Stimulated activated CD4-positive, alpha-beta T cell treated with anti-CD3 and anti-CD28 coated beads, Interleukin-12 subunit alpha, Interleukin-12 subunit beta, amount 100 ng/mL, for 48 hours (primary cell): ENCODE results near the gene MBL2.

ENCODE experiments used
- DNase-seq, 3 donors: peaks; one replicate each; pipeline ENCODE4 v3.0.0-alpha.2; 2020; ENCODE audit warnings: low read depth in 2 of 3, low spot score in 1 of 3

Gene MBL2

GRCh38 chr10:52772623-52773022 lies at the start of gene MBL2:
MBL2 (minus strand) TSS chr10:52772784; CDS start chr10:52771635, 1,149 bp downstream.
- no peak for DNase-seq

- no peak for DNase-seq
Observed at GRCh38 chr10:52820309-52820708, 47.7 kb upstream of the MBL2 start.

- DNase-seq = peak in 1 of 3 donors; percentile 3
Observed at GRCh38 chr10:52818019-52818418, 45.4 kb upstream of the MBL2 start.

GRCh38 chr10:52814506-52814905 lies 41.9 kb upstream of the MBL2 start:
- DNase-seq = no peak

- no peak for DNase-seq
Observed at GRCh38 chr10:52811776-52812175, 39.2 kb upstream of the MBL2 start.

DNA sequence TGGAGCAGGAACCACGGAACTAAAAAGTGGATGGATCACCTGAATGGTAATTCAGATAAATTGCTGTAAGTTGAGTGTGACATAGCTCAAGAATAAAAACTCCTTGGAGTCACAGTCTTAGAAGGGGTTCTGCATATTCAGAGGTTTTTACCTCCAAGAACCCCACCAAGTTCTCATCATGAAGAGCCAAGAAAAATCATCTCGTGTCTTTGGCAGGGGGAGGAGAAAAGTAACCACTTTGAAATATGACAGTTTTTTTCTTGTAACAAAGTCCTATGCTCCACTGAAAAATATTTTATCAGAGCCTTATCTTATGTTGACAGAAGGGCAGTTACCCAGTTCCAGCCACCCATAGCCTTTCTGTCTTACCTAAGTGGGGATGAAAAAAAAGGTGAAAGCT lies 38.2 kb upstream of the MBL2 start:
- DNase-seq = no peak

DNA sequence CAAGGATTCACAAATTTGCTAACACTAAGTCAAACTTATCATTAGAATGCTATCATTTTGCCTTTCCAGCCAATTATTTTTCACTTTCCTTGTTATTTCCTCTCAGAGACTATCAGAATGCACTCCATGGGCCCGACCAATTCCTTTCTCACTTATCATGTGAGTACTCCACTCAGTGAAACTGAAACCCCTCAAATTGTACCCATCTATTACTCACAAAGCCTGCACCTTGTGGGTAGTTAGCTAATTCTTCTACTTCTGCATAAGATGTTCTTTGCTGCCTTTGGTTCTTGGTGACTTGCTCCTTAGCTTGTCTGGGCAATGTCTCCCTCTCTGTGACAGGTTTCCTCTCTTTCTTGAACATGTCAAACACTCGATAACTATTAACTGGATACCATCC lies 35.2 kb upstream of the MBL2 start:
- DNase-seq = no peak

GRCh38 chr10:52805414-52806285 lies 33.1 kb upstream of the MBL2 start:
- DNase-seq = no peak

GRCh38 chr10:52801947-52802346 lies 29.4 kb upstream of the MBL2 start:
- no peak for DNase-seq

DNA sequence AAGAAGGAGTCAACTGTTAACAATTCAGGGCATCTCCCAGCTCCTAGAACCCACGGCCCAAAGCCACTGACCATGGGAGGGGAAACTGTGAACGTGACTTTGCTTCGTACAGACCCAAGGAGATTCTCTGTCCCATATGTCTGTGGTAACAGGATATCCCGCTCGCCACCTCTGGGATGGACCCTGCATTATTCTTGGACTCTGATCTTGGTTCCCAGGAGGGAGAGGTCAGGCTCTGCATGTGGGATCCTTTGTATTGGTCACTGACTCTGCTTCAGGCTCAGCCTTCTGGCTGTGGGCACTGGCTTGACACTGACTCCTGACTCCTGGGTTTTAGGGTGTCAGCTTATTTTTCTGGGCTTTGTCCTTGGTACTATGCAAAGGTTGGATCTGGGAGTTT lies 13.5 kb upstream of the MBL2 start:
- DNase-seq = no peak

GRCh38 chr10:52785418-52785817 lies 12.8 kb upstream of the MBL2 start:
- no peak for DNase-seq

DNA sequence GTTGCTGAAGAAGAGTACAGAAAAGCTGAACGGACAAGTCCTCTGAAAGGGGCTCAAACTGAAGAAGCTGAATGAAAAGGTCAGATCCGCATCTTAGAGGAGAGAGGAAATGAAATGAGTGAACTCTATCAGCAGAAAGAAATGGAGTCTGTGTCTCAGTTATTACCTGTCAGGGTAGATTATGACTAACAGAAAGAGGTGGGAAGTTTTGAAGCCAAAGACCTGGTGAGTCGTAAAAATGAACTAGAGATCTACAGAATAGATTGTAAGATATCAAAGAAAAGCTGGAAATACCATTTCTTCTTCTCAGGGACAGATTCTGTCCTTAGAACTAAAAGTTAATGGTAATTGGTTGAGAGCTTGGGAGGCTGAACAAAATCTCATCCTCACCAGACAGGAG lies 11.1 kb upstream of the MBL2 start:
- DNase-seq = no peak

DNA sequence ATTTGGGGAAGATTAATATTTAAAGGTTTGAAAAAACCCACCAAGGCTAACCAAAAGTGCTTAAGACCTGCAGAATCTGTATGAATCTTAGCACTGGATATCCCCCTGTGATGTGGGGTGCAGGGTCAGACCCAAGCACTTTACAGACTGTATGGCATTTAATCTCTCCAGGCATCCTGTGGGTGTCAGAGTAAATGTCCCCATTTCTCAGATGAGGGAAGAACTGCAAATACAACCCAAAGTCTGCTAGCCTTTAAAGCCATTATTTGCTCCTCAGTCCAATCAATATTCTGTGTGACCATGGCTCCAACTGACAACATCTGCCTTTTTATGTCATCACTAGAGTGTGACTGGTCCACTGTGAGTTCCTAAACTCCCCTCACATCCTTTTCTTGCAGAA lies 10.0 kb upstream of the MBL2 start:
- DNase-seq = no peak

DNA sequence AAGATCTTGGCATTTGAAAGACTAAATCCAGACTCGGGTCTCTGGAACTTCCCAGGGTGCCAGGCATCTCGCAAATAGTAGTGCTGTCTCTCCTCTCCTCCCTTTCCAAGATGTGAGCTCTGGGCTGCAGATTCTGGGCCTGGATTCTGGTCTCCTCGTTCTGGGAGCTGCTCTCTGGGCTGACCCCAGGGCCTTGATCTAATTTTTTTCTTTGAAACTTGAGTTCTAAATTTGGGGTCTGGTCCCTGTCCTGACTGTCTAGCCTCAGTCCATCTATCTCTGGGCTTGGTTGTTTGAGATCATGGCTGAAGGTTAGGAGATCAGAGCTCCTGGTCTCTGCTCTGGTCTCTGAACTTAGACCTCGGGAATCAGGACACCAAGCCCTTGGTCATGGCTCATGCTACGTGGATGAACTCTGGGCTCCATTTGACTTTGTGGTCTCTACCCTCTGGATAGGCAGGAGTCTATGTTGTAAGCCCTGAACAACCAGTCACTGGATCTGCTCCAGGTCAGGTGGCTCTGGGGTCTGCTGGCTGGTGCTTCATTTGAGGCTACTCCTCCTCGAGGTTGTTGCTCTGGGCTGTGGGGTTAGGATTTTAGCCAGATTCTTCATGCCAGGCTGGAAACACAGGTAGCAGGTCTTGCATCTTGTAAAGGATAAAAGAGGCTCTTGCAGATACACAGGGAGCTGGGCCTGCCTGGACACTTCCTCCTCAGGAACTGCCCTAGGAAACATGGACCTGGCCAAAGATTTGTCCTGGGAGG lies 8.0 kb upstream of the MBL2 start:
- DNase-seq = no peak

DNA sequence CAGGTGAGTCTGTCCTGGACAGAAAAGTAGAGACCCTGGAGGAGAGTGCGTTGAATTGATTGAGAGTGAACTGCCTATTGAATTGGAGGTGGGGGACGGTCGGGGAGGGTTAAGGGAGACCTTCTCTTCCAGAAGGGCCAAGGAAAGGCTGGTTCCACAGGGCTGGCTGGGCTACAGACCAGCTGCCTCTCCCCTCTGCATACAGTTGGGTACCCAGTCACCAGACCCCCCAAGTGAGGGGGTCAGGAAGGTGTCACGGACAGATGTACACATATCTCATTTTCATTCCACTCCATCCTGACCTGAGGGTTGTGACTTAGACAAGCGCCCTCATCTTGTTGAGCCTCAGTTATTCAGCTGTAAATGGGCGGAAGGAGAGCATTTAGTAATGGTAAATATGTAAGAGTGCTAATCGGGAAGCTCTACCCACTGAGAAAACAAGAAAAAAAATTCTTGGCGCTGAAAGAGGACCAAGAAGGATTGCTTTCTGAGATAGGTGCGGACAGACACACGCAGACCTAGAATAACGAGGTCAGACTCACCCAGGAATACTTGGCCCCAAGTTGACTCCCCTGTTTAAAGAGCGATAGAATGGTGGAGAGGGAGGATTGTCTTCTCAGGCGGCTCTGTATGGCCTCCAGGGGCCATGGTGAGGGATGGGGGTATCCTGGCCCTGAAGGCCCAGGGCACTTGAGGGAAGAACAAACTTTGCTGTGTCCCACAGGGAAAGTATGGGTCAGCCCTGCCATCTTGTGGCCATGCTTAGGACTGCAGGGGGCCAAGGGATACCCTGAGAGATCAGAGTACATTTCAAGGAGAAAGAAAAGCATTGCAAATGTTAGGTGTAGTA lies 7.2 kb upstream of the MBL2 start:
- peak; percentile 18 to 40 (median 26) for DNase-seq

DNA sequence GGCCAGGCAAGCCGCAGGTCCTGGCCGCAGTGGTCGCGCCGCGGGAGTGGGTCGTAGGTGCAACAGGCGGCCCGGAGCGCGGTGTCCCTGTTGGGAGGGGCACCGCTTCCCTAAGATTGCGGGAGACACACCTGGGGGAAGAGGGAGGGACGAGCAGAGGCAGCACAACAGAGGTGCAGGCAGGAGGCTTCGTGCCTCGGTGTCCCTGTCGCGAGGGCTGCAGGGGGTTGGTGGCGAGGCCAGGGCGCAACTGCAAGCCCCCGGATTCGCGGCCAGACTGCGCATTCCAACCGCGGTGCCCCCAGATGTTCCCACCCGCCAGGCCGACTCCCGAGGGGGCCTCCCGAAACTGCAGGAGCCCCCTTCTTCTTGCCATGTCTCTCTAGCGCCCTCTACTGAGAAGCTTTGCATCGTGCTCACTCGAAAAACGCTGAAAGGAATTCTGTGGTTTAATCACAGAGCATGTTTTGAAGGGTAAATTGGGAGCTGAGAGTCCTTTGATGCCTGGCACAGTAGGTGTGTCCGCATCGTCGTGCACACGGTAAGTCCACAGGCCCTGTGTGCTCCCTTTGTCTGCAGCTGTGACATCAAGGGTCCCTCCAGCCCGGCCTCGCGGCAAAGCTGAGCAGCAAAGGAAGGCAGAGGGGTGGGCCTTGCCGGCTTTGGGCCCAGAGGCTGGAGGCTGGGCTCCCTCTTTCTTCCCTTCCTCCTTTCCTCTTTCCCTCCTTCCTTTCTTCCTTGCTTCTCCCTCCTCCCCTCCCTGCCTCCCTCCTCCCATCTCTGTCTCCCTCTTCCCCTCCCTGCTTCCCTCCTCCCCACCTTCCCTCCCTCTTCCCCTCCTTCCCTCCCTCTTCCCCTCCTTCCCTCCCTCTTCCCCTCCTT lies 6.2 kb upstream of the MBL2 start:
- DNase-seq = no peak

DNA sequence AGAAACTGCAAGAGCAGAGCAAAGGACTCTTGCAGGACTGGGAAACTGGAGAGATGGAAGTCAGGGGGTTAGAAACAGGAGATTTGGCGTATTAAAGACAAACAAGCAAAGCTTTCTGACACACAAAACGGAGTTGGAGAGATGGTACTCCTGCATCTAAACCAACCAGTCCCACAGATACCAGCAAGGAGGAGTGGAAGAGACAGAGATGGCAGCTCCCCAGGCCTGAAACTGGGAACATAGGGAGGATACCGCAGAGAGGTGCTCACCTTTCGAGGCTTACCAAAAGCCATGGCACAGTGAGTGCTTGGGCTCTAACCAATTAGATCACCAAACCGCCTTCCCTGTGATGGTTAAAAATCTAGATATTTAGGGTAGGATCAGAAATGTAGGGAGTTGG lies 4.8 kb upstream of the MBL2 start:
- no peak for DNase-seq

- DNase-seq = no peak
Observed at GRCh38 chr10:52776471-52776903, 3.9 kb upstream of the MBL2 start.

DNA sequence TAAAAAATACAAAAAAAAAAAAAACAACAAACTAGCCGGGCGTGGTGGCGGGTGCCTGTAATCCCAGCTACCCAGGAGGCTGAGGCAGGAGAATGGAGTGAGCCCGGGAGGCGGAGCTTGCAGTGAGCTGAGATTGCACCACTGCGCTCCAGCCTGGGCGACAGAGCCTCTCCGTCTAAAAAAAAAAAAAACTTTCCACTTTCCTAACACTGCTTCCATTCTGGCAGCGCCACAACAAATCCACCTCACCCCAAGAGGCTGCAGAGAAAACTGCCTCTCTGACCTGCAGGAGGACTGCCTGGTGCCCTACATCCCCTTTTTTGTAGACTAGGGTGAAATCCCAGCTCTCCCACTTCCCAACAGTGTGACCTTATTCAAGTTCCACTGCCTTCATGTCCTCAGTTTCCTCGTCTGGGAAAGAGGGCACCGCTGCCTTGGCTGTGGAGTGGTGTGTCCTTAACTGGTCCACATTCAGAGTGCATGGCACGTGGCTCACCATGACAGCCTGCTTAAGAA lies 2.6 kb upstream of the MBL2 start:
- no peak for DNase-seq

- no peak for DNase-seq
Observed at GRCh38 chr10:52774600-52775106, 2.1 kb upstream of the MBL2 start.
